CD14-positive monocyte (primary cell): ENCODE data around the gene FRMPD4. TPM values are rescaled to one million over a fixed set of nuclear protein-coding genes. Genes with fewer than 3 reads are reported as not detected.
"Not testable (repeated sequence)": the region's sequence is repeated elsewhere in the genome, so short reads cannot be mapped to it uniquely, and the experiment has no call there.

ENCODE experiments used
- DNase-seq, 3 donors: peaks; one replicate each; pipeline ENCODE4 v3.0.0-alpha.2; 2011 to 2022
- H2AFZ ChIP-seq: 2 replicates; pipeline ENCODE4 v1.6.0; 2012; ENCODE audit warnings: mild to moderate bottlenecking, low read depth, low read length, inconsistent platforms; ENCODE audit not compliant: insufficient read depth, poor library complexity, severe bottlenecking
- H3K27ac ChIP-seq, 2 donors: 1 replicate in 1 of 2; 2 replicates in 1 of 2; pipeline ENCODE4 v1.5.1; 2012 to 2013; ENCODE audit warnings: low read length in 2 of 2, control low read depth in 1 of 2, inconsistent platforms in 1 of 2, low read depth in 1 of 2, mild to moderate bottlenecking in 1 of 2
- H3K27me3 ChIP-seq, 2 donors: one replicate each; pipeline versions ENCODE4 v1.6.0 to v1.6.1; 2011 to 2013; ENCODE audit warnings: low read length in 2 of 2; ENCODE audit not compliant: control insufficient read depth in 2 of 2, insufficient read depth in 2 of 2
- H3K36me3 ChIP-seq, 2 donors: replicated peaks in 1 of 2; 1 replicate in 1 of 2; 2 replicates in 1 of 2; pipeline versions ENCODE4 v1.5.1 to v1.6.1; 2012 to 2013; ENCODE audit warnings: low read length in 2 of 2, control low read depth in 1 of 2, inconsistent platforms in 1 of 2, mild to moderate bottlenecking in 1 of 2; ENCODE audit not compliant: insufficient read depth in 2 of 2, control insufficient read depth in 1 of 2
- H3K4me1 ChIP-seq, 2 donors: 1 replicate in 1 of 2; 2 replicates in 1 of 2; pipeline versions ENCODE4 v1.5.1 to v1.6.1; 2012 to 2013; ENCODE audit warnings: low read length in 2 of 2, control low read depth in 1 of 2, inconsistent platforms in 1 of 2, mild to moderate bottlenecking in 1 of 2, moderate library complexity in 1 of 2; ENCODE audit not compliant: insufficient read depth in 2 of 2, control insufficient read depth in 1 of 2
- H3K4me2 ChIP-seq: replicated peaks from 2 replicates; pipeline ENCODE3; 2012; ENCODE audit warnings: low read length, moderate library complexity, mild to moderate bottlenecking; ENCODE audit not compliant: poor library complexity, severe bottlenecking; ENCODE audit errors: extremely low read depth
- H3K4me3 ChIP-seq, 3 experiments: fragments of 200-600 bp in 1 of 3; sonication (generic) in 1 of 3; replicated peaks in 1 of 3; 1 replicate in 2 of 3; 2 replicates in 1 of 3; pipeline ENCODE4 v1.5.1; 2011 to 2013; ENCODE audit warnings: low read length in 3 of 3, mild to moderate bottlenecking in 3 of 3, control low read depth in 2 of 3, low read depth in 2 of 3, inconsistent platforms in 1 of 3, moderate library complexity in 1 of 3
- H3K79me2 ChIP-seq: 2 replicates; pipeline ENCODE4 v1.6.0; 2012; ENCODE audit warnings: mild to moderate bottlenecking, control low read depth, inconsistent platforms, low read length, moderate library complexity; ENCODE audit not compliant: insufficient read depth
- H3K9ac ChIP-seq: 2 replicates; pipeline ENCODE4 v1.6.0; 2017; ENCODE audit warnings: low read length, mild to moderate bottlenecking; ENCODE audit not compliant: insufficient read depth, poor library complexity, severe bottlenecking
- H3K9me3 ChIP-seq, 2 donors: replicated peaks in 1 of 2; 1 replicate in 1 of 2; 2 replicates in 1 of 2; pipeline versions ENCODE4 v1.5.1 to v1.6.1; 2012 to 2013; ENCODE audit warnings: low read length in 2 of 2, control low read depth in 1 of 2; ENCODE audit not compliant: control insufficient read depth in 1 of 2, insufficient read depth in 1 of 2
- H4K20me1 ChIP-seq: 2 replicates; pipeline ENCODE4 v1.6.0; 2012; ENCODE audit warnings: mild to moderate bottlenecking, low read length, control low read depth, moderate library complexity; ENCODE audit not compliant: insufficient read depth
- H3K27ac Mint-ChIP-seq, 7 donors: one replicate each; pipeline ENCODE4 v1.8.0; 2020; ENCODE audit warnings: mild to moderate bottlenecking in 7 of 7, mixed read lengths in 7 of 7, moderate library complexity in 6 of 7, inconsistent platforms in 2 of 7
- H3K27me3 Mint-ChIP-seq, 3 donors: one replicate each; pipeline ENCODE4 v1.8.0; 2021 to 2022; ENCODE audit warnings: low read depth in 3 of 3, mild to moderate bottlenecking in 3 of 3, mixed read lengths in 3 of 3, moderate library complexity in 3 of 3, inconsistent platforms in 1 of 3
- H3K36me3 Mint-ChIP-seq, 2 donors: one replicate each; pipeline ENCODE4 v1.8.0; 2020; ENCODE audit warnings: mixed read lengths in 2 of 2, inconsistent platforms in 1 of 2, mild to moderate bottlenecking in 1 of 2
- H3K4me1 Mint-ChIP-seq: one replicate; pipeline ENCODE4 v1.8.0; 2020; ENCODE audit warnings: mild to moderate bottlenecking, mixed read lengths
- H3K4me3 Mint-ChIP-seq, 2 donors: one replicate each; pipeline ENCODE4 v1.8.0; 2020; ENCODE audit warnings: mild to moderate bottlenecking in 2 of 2, mixed read lengths in 2 of 2, moderate library complexity in 1 of 2
- H3K9me3 Mint-ChIP-seq, 7 donors: one replicate each; pipeline ENCODE4 v1.8.0; 2020 to 2022; ENCODE audit warnings: mixed read lengths in 7 of 7, mild to moderate bottlenecking in 6 of 7, moderate library complexity in 6 of 7, inconsistent platforms in 2 of 7
- CTCF ChIP-seq: fragments of 200-600 bp; IDR thresholded peaks from one replicate; pipeline ENCODE4 v1.8.0; 2022; ENCODE audit warnings: antibody characterized with exemption, mild to moderate bottlenecking
- WGBS: methylation state at CpG from one replicate; pipeline ENCODE4 v1.1.5; 2013; ENCODE audit warnings: missing lambda C conversion rate; ENCODE audit not compliant: insufficient coverage; 5-methylcytosine and 5-hydroxymethylcytosine counted together
- intact Hi-C, 2 donors: fragments of 100-400 bp; cut with micrococcal nuclease; formaldehyde crosslinking; loops; one replicate each; pipeline versions ENCODE4 v1.15.0 to v1.15.1; 2023
- polyA plus RNA-seq, 3 donors: library from polyadenylated mRNA; depleted of rRNA in 1 of 3; unstranded in 2 of 3; stranded (reverse) in 1 of 3; fragments of 300-500 nt in 2 of 3; fragments of >200 nt in 1 of 3; fragmentation: Illumina TruSeq in 2 of 3; gene quantifications; 1 replicate in 2 of 3; 2 replicates in 1 of 3; pipeline ENCODE4 v1.2.3, GENCODE V29; 2012 to 2021

FRMPD4 gene
- polyA plus RNA-seq, 3 donors: not detected

GRCh38 chrX:12526306-12526705, 388.0 kb downstream of the FRMPD4 start:
- no peaks in the 10 kb centered on the region for H3K79me2 ChIP-seq
- no peaks in the 10 kb centered on the region for H3K4me1 ChIP-seq
- Mint-ChIP-seq H3K4me3 (no peak overlapping the region), H3K27ac (no peak overlapping the region), H3K4me1 (no peaks in the 10 kb centered on the region), H3K36me3 (no peaks in the 10 kb centered on the region), H3K9me3 (peaks cover 0 to 2% (median 0%) of the 10 kb centered on the region in 7 donors), H3K27me3 (peaks cover 1 to 6% (median 3%) of the 10 kb centered on the region in 3 donors)
- 40% methylated on average over 3 of the region's 5 CpGs for WGBS
- H3K9me3 ChIP-seq: no peaks in the 10 kb centered on the region
- no peak for TF ChIP-seq CTCF
- intact Hi-C loops: no loop called here
- H2AFZ ChIP-seq: no peak overlapping the region
- H3K36me3 ChIP-seq: no peaks in the 10 kb centered on the region
- no peak overlapping the region for H3K4me2 ChIP-seq
- H4K20me1 ChIP-seq: no peaks in the 10 kb centered on the region
- no peak overlapping the region for H3K4me3 ChIP-seq
- no peak overlapping the region for H3K27ac ChIP-seq
- no peak for DNase-seq
- no peak overlapping the region for H3K9ac ChIP-seq
- peaks cover 0 to 2% of the 10 kb centered on the region in 2 donors for H3K27me3 ChIP-seq

GRCh38 chrX:12538096-12538495, 399.8 kb downstream of the FRMPD4 start:
- H3K27me3 ChIP-seq, H4K20me1 ChIP-seq, H3K9me3 ChIP-seq, H3K4me3 ChIP-seq, intact Hi-C loops, H3K27ac Mint-ChIP-seq, H3K36me3 Mint-ChIP-seq, DNase-seq, H3K4me1 Mint-ChIP-seq, H3K79me2 ChIP-seq, H2AFZ ChIP-seq, H3K27ac ChIP-seq, H3K4me1 ChIP-seq, H3K4me2 ChIP-seq, H3K27me3 Mint-ChIP-seq, H3K9me3 Mint-ChIP-seq, H3K9ac ChIP-seq, H3K4me3 Mint-ChIP-seq, H3K36me3 ChIP-seq: not testable (repeated sequence)
- WGBS: 93% methylated on average over 2 of the region's 11 CpGs

DNA sequence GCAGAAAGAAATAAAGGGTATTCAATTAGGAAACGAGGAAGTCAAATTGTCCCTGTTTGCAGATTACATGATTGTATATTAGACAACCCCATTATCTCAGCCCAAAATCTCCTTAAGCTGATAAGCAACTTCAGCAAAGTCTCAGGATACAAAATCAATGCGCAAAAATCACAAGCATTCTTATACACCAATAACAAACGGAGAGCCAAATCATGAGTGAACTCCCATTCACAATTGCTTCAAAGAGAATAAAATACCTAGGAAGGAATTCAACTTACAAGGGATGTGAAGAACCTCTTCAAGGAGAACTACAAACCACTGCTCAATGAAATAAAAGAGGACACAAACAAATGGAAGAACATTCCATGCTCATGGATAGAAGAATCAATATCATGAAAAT, 404.0 kb downstream of the FRMPD4 start:
- H3K4me1 ChIP-seq, intact Hi-C loops, H3K4me3 ChIP-seq, H3K27me3 Mint-ChIP-seq, H3K9me3 ChIP-seq, H2AFZ ChIP-seq, H3K79me2 ChIP-seq, H3K4me3 Mint-ChIP-seq, H3K36me3 Mint-ChIP-seq, H4K20me1 ChIP-seq, H3K4me1 Mint-ChIP-seq, H3K27ac Mint-ChIP-seq, DNase-seq, H3K4me2 ChIP-seq, H3K36me3 ChIP-seq, H3K27me3 ChIP-seq, H3K27ac ChIP-seq, H3K9ac ChIP-seq: not testable (repeated sequence)
- peaks cover 0 to 10% (median 3%) of the 10 kb centered on the region in 7 donors for H3K9me3 Mint-ChIP-seq
- WGBS: no CpG with 5 or more reads among the region's 3 CpGs
